Right atrium auricular region (tissue), 2 donors: Measurements from ENCODE around the gene DRGX. TPM values are rescaled to one million over a fixed set of nuclear protein-coding genes. Genes with fewer than 3 reads are reported as not detected.

Experiments used
- DNase-seq: peaks from one replicate; pipeline ENCODE4 v3.0.0-alpha.2; 2019; ENCODE audit warnings: low spot score
- H3K27ac ChIP-seq, 2 donors: fragments of 200-600 bp; sonication (generic); 1 replicate in 1 of 2; 2 replicates in 1 of 2; pipeline ENCODE4 v1.5.1; 2016 to 2019
- H3K27me3 ChIP-seq, 2 donors: fragments of 200-600 bp; sonication (generic); one replicate each; pipeline versions ENCODE4 v1.5.1 to v1.6.0; 2017 to 2019
- H3K36me3 ChIP-seq: fragments of 200-600 bp; sonication (generic); one replicate; pipeline ENCODE4 v1.5.1; 2016
- H3K4me1 ChIP-seq, 2 donors: fragments of 200-600 bp; sonication (generic); one replicate each; pipeline versions ENCODE4 v1.5.1 to v1.6.0; 2017 to 2019
- H3K4me3 ChIP-seq, 2 donors: fragments of 200-600 bp; sonication (generic); 1 replicate in 1 of 2; 2 replicates in 1 of 2; pipeline ENCODE4 v1.5.1; 2017 to 2019; ENCODE audit warnings: mild to moderate bottlenecking in 1 of 2, moderate library complexity in 1 of 2
- H3K9me3 ChIP-seq, 2 donors: fragments of 200-600 bp; sonication (generic); one replicate each; pipeline ENCODE4 v1.5.1; 2019
- total RNA-seq, 2 donors: library from RNA; depleted of rRNA; stranded (reverse); fragments of >200 nt; gene quantifications; one replicate each; pipeline ENCODE4 v1.1.0, GENCODE V29; 2016
- TF ChIP-seq, protein P1 (sequence below), 2 donors: fragments of 200-600 bp; sonication (generic); IDR thresholded peaks; one replicate each; pipeline ENCODE4 v1.5.1; 2019; ENCODE audit warnings: antibody characterized with exemption in 2 of 2

The DRGX gene
- total RNA-seq, 2 donors from 2014 or later: not detected

DNA sequence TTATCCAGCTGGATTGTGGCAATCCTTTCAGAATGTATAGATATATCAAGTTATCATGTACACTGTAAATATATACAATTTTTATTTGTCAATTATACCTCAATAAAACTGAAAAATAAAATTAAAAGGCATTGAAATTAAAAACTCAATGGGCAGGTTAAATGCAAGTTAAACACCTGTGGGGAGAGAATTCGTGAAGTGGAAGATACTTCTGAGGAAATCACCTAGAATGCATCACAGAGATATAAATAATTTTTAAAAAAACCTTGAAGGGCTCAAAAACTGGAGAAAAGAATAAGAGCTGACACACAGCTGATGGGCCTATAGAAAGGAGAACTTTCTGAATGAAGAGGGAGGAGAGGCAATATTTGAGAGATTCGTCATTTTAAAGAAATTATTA is 37.2 kb upstream of the DRGX start:
- Histone ChIP-seq H3K36me3 (no peaks in the 10 kb centered on the region), H3K4me3 (no peak overlapping the region), H3K9me3 (no peaks in the 10 kb centered on the region), H3K27ac (no peak overlapping the region), H3K4me1 (no peaks in the 10 kb centered on the region), H3K27me3 (no peaks in the 10 kb centered on the region)
- DNase-seq: no peak
- TF ChIP-seq, protein P1, sequence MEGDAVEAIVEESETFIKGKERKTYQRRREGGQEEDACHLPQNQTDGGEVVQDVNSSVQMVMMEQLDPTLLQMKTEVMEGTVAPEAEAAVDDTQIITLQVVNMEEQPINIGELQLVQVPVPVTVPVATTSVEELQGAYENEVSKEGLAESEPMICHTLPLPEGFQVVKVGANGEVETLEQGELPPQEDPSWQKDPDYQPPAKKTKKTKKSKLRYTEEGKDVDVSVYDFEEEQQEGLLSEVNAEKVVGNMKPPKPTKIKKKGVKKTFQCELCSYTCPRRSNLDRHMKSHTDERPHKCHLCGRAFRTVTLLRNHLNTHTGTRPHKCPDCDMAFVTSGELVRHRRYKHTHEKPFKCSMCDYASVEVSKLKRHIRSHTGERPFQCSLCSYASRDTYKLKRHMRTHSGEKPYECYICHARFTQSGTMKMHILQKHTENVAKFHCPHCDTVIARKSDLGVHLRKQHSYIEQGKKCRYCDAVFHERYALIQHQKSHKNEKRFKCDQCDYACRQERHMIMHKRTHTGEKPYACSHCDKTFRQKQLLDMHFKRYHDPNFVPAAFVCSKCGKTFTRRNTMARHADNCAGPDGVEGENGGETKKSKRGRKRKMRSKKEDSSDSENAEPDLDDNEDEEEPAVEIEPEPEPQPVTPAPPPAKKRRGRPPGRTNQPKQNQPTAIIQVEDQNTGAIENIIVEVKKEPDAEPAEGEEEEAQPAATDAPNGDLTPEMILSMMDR (IDR thresholded peaks at IDR 0.05): no peak

DNA sequence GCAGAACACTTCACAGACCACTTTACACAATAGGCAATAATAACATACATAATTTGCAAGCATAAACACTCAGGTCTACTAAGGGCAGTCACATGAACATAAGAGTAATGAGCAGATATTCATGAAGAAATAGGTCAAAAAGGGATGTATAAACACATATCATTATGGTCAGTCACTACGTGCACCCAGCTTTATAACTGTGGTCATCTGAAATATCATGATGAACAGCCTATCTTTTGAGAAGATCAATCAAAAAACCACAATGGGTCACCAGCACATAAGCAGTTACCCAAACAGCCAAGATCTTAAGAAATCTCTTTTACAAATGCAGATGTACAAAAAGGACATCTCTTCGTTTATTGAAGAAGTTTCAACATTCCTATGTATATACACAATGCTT is 35.5 kb upstream of the DRGX start:
- Histone ChIP-seq H3K36me3 (no peaks in the 10 kb centered on the region), H3K27ac (no peak overlapping the region), H3K9me3 (no peaks in the 10 kb centered on the region), H3K4me3 (no peak overlapping the region), H3K27me3 (no peaks in the 10 kb centered on the region), H3K4me1 (no peaks in the 10 kb centered on the region)
- TF ChIP-seq, protein P1 (IDR thresholded peaks at IDR 0.05): no peak
- no peak for DNase-seq

DNA sequence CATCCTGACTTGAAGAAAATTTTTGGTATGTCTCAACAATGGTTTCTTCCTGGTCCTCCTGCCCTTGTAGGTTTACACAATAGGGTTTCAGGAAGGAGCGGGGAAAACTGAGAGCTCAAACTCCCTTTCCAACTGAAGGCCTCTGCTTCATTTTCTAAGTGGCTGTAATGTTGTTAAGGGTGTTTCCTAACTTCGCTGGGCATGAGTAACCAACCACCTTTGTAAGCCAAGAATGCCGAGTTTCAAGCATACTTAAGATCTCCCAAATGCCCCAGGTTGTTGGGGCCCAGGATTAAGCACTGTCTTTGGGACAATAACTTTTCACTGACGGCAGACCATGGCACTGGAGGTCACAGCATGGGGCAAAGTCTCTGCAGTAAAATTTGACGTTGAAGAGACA is 33.6 kb upstream of the DRGX start:
- Histone ChIP-seq H3K27me3 (no peaks in the 10 kb centered on the region), H3K4me1 (no peaks in the 10 kb centered on the region), H3K9me3 (peaks cover 0 to 11% of the 10 kb centered on the region in 2 donors), H3K36me3 (no peaks in the 10 kb centered on the region), H3K4me3 (no peak overlapping the region), H3K27ac (no peak overlapping the region)
- no peak for DNase-seq
- TF ChIP-seq, protein P1 (IDR thresholded peaks at IDR 0.05): no peak

DNA sequence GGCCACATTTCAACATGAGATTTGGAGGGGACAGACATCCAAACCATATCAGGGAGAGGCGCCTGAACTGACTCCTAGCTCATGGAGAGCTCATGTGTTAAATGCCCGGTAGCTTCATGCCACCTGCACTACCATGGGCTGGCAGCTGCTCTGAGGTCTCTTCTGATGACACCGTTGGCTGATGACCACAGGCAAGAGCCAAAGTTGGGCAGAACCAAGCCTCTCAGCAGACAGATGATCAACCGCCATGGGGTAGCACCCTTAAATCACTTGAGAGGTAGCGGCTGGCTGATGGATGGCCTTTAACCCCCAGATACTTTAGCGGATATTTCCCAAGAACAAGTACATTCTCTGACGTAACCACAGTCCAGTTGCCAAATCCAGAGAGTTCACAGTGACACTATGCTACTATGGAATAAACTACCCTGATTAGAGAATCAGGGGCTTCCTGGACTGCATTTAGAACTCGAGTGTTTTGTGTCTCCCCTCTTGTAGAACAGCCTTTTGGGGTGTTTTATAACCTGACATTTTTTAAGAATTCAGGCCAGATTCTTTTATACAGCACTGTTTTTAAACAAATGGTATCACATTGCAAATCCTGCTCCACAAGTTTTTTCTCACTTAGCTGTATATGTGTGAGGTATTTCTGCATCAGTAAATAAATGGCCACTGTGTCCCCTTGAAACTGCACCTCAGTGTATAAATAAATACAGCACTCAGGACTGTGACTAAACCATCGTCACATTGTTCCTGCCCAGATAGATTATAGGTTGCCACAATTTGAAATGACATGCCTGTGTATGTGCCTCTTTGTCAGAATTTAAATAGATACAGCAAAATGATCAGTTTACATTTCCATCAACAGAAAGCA is 30.8 kb upstream of the DRGX start:
- Histone ChIP-seq H3K4me1 (no peaks in the 10 kb centered on the region), H3K36me3 (no peaks in the 10 kb centered on the region), H3K27me3 (no peaks in the 10 kb centered on the region), H3K27ac (no peak overlapping the region), H3K9me3 (peaks cover 0 to 11% of the 10 kb centered on the region in 2 donors), H3K4me3 (no peak overlapping the region)
- TF ChIP-seq, protein P1 (IDR thresholded peaks at IDR 0.05): no peak
- no peak for DNase-seq

DNA sequence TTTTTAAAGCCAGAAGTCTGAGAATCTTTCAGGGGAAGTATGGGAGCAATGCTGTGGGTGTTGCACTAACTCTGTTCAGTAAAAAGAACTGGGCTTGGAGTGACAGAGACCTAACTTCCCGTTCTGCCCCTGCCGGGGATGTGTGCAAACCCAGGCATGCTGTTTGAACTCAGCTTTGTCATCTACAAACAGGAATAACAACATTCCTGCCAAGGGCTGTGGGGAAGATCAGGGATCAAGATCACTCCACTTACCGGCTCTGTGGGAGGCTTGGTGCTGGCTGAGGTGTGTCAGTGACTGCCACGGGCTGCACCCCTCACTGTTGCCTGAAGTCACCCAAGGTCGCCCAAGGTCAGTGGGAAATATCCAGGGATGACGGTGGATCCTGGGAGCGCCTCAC is 23.1 kb upstream of the DRGX start:
- TF ChIP-seq, protein P1 (IDR thresholded peaks at IDR 0.05): no peak
- no peaks in the 10 kb centered on the region for H3K9me3 ChIP-seq
- H3K4me1 ChIP-seq: no peaks in the 10 kb centered on the region
- no peak for DNase-seq
- no peaks in the 10 kb centered on the region for H3K36me3 ChIP-seq
- H3K27ac ChIP-seq: no peak overlapping the region
- no peak overlapping the region for H3K4me3 ChIP-seq
- no peaks in the 10 kb centered on the region for H3K27me3 ChIP-seq

DNA sequence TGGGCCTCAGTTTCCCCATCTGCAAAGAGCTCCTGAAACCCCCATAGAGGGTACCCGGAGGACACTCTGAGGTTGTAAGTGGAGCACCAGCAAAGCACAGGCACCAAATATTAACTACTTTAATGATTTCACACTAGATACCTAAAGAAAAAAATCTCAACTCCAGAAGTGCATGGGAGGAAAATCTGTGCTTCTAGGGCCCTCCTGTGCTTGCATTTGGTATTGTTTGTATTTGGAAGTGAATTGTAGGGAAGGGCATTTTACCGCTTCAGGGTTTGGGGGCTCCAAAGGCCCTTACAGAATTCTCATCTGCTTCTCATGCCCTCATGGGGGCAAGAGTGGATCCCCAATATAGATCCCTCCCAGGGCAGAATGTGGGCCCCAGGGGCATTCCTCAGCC is 22.4 kb upstream of the DRGX start:
- TF ChIP-seq, protein P1 (IDR thresholded peaks at IDR 0.05): no peak
- no peak for DNase-seq
- Histone ChIP-seq H3K27me3 (no peaks in the 10 kb centered on the region), H3K9me3 (no peaks in the 10 kb centered on the region), H3K4me3 (no peak overlapping the region), H3K4me1 (no peaks in the 10 kb centered on the region), H3K27ac (no peak overlapping the region), H3K36me3 (no peaks in the 10 kb centered on the region)
